ENCODE measurements around the gene IL27RA.
A peak's percentile ranks its signal among the peaks of the same experiment; 100 is the strongest.

IL27RA gene

DNA sequence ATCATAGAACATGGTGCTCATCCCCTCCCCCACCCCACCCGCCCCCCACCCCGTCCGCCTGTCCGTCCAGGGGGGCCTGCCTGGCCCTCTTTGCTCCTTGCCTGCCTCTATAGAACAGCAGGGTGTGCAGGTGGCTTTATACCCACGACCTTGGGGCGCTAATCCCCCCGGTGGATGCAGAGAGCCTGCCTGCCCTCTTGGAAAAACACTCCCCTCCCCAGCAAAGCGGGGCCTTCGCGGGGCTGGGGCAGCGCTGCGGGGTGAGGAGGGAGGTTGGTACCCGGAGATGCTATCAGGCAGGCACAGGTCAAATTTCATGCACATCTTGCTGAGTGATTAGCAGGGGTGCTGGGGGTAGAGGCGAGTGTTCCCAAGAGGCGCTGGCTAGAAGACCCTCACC, 47.4 kb upstream of the IL27RA start:
- no peak for ATAC-seq
- TF ChIP-seq, protein P1, sequence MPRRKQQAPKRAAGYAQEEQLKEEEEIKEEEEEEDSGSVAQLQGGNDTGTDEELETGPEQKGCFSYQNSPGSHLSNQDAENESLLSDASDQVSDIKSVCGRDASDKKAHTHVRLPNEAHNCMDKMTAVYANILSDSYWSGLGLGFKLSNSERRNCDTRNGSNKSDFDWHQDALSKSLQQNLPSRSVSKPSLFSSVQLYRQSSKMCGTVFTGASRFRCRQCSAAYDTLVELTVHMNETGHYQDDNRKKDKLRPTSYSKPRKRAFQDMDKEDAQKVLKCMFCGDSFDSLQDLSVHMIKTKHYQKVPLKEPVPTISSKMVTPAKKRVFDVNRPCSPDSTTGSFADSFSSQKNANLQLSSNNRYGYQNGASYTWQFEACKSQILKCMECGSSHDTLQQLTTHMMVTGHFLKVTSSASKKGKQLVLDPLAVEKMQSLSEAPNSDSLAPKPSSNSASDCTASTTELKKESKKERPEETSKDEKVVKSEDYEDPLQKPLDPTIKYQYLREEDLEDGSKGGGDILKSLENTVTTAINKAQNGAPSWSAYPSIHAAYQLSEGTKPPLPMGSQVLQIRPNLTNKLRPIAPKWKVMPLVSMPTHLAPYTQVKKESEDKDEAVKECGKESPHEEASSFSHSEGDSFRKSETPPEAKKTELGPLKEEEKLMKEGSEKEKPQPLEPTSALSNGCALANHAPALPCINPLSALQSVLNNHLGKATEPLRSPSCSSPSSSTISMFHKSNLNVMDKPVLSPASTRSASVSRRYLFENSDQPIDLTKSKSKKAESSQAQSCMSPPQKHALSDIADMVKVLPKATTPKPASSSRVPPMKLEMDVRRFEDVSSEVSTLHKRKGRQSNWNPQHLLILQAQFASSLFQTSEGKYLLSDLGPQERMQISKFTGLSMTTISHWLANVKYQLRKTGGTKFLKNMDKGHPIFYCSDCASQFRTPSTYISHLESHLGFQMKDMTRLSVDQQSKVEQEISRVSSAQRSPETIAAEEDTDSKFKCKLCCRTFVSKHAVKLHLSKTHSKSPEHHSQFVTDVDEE (CRISPR knock-in tag; IDR thresholded peaks at IDR 0.05), result no peak

DNA sequence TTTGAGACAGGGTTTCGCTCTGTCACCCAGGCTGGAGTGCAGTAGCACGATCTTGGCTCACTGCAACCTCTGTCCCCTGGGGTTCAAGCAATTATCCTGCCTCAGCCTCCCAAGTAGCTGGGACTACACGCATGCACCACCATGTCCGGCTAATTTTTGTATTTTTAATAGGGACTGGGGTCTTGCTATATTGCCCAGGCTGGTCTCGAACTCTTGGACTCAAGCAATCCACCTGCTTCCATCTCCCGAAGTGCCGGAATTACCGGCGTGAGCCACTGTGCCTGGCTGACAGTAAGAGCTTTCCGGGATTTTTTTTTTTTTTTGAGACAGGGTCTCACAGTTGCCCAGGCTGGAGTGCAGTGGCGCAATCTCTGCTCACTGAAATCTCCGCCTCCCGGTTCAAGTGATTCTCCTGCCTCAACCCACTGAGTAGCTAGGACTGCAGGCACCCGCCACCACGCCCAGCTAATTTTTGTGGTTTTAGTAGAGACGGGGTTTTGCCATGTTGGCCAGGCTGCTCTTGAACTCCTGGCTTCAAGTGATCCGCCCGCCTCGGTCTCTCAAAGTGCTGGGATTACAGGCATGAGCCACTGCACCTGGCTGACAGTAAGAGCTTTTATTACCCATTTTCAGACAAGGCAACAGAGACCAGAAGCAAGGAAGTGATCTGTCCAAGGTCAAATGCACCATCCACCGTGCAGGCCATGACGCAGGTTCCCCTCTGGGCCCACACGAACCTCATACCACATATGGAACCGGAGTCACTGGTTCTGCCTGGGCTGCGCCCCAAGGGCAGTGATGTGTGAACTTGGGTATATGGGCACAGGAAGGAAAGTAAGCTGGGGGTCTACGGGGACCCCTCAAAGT, 46.5 kb upstream of the IL27RA start:
- no peak for ATAC-seq
- TF ChIP-seq ZNF565 (CRISPR knock-in tag; conservative IDR thresholded peaks at IDR 0.05; ENCODE audit: low read depth) (no peak), ESRRG (CRISPR knock-in tag; IDR thresholded peaks at IDR 0.05) (no peak), TOX (CRISPR knock-in tag; IDR thresholded peaks at IDR 0.05; ENCODE audit: borderline replicate concordance) (no peak), ZNF8 (CRISPR knock-in tag; IDR thresholded peaks at IDR 0.05) (no peak), RARB (CRISPR knock-in tag; IDR thresholded peaks at IDR 0.05) (no peak), CSDC2 (CRISPR knock-in tag; IDR thresholded peaks at IDR 0.05) (no peak), ARNTL (CRISPR knock-in tag; IDR thresholded peaks at IDR 0.05; ENCODE audit: borderline replicate concordance, low read depth) (no peak), TCF4 (CRISPR knock-in tag; IDR thresholded peaks at IDR 0.05; ENCODE audit: borderline replicate concordance) (no peak), ZNF70 (CRISPR knock-in tag; IDR thresholded peaks at IDR 0.05) (no peak), ZFP3 (CRISPR knock-in tag; IDR thresholded peaks at IDR 0.05) (no peak), SNAI2 (CRISPR knock-in tag; IDR thresholded peaks at IDR 0.05) (no peak)
- TF ChIP-seq, protein P1 (CRISPR knock-in tag; IDR thresholded peaks at IDR 0.05), result no peak
- TF ChIP-seq, protein P2, sequence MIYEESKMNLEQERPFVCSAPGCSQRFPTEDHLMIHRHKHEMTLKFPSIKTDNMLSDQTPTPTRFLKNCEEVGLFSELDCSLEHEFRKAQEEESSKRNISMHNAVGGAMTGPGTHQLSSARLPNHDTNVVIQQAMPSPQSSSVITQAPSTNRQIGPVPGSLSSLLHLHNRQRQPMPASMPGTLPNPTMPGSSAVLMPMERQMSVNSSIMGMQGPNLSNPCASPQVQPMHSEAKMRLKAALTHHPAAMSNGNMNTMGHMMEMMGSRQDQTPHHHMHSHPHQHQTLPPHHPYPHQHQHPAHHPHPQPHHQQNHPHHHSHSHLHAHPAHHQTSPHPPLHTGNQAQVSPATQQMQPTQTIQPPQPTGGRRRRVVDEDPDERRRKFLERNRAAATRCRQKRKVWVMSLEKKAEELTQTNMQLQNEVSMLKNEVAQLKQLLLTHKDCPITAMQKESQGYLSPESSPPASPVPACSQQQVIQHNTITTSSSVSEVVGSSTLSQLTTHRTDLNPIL (CRISPR knock-in tag; IDR thresholded peaks at IDR 0.05; ENCODE audit: low read depth), result no peak

DNA sequence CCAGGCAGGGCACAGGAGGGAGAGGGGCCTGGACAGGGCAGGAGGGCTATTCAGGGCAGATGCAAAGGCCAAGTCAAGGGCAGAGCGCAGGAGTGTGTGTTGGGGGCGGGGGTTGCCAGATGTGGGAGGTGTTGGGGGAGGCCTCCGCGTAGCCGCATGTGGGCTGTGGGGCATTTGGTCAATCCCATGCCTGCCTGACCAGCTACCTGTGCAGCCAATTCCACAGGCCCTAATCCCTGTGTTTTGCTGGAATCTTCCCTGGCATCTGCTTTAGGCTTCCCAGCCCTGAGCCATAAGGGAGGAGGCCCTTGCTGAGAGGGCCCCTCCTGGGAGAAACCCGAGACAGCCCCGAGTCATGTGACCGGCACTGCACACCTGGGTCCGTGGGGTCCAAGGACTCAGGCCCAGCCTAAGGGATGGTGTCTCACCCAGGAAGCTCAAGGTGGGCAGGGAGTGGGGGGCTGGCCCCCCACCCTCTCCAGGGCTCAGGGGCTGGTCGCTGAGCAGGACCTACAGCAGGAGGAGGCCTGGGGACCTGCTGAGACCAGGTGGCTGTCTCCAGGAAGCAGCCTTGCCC, 45.7 kb upstream of the IL27RA start:
- TF ChIP-seq, protein P3, sequence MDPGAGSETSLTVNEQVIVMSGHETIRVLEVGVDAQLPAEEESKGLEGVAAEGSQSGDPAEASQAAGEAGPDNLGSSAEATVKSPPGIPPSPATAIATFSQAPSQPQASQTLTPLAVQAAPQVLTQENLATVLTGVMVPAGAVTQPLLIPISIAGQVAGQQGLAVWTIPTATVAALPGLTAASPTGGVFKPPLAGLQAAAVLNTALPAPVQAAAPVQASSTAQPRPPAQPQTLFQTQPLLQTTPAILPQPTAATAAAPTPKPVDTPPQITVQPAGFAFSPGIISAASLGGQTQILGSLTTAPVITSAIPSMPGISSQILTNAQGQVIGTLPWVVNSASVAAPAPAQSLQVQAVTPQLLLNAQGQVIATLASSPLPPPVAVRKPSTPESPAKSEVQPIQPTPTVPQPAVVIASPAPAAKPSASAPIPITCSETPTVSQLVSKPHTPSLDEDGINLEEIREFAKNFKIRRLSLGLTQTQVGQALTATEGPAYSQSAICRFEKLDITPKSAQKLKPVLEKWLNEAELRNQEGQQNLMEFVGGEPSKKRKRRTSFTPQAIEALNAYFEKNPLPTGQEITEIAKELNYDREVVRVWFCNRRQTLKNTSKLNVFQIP (CRISPR knock-in tag; IDR thresholded peaks at IDR 0.05; ENCODE audit: borderline replicate concordance, low read depth), result no peak
- TF ChIP-seq ZFP30 (CRISPR knock-in tag; IDR thresholded peaks at IDR 0.05) (no peak), BACH2 (CRISPR knock-in tag; IDR thresholded peaks at IDR 0.05; ENCODE audit: borderline replicate concordance) (no peak), ZC3H10 (CRISPR knock-in tag; IDR thresholded peaks at IDR 0.05) (no peak), TOX (CRISPR knock-in tag; IDR thresholded peaks at IDR 0.05; ENCODE audit: borderline replicate concordance) (no peak), OSR1 (CRISPR knock-in tag; IDR thresholded peaks at IDR 0.05) (no peak), PATZ1 (CRISPR knock-in tag; IDR thresholded peaks at IDR 0.05; ENCODE audit: borderline replicate concordance) (no peak), GLIS3 (CRISPR knock-in tag; IDR thresholded peaks at IDR 0.05) (no peak), TCF4 (CRISPR knock-in tag; IDR thresholded peaks at IDR 0.05; ENCODE audit: borderline replicate concordance) (no peak)
- ATAC-seq, result peak; percentile 27
